ENCODE results near the gene NIF3L1.

GRCh38 chr2:200851398-200852248, 37.5 kb upstream of the NIF3L1 start:
- TF ChIP-seq, protein P1, sequence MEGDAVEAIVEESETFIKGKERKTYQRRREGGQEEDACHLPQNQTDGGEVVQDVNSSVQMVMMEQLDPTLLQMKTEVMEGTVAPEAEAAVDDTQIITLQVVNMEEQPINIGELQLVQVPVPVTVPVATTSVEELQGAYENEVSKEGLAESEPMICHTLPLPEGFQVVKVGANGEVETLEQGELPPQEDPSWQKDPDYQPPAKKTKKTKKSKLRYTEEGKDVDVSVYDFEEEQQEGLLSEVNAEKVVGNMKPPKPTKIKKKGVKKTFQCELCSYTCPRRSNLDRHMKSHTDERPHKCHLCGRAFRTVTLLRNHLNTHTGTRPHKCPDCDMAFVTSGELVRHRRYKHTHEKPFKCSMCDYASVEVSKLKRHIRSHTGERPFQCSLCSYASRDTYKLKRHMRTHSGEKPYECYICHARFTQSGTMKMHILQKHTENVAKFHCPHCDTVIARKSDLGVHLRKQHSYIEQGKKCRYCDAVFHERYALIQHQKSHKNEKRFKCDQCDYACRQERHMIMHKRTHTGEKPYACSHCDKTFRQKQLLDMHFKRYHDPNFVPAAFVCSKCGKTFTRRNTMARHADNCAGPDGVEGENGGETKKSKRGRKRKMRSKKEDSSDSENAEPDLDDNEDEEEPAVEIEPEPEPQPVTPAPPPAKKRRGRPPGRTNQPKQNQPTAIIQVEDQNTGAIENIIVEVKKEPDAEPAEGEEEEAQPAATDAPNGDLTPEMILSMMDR (CRISPR knock-in tag; IDR thresholded peaks at IDR 0.05), result no peak
- TF ChIP-seq NFYB (CRISPR knock-in tag; IDR thresholded peaks at IDR 0.05) (no peak), EP300 (IDR thresholded peaks at IDR 0.05; ENCODE audit: low read depth in 2 of 2, low read length in 2 of 2) (no peak), EP300 (CRISPR knock-in tag; IDR thresholded peaks at IDR 0.05; ENCODE audit: borderline replicate concordance) (no peak), ZNF292 (CRISPR knock-in tag; IDR thresholded peaks at IDR 0.05; ENCODE audit: borderline replicate concordance, low read depth) (no peak), MIER3 (CRISPR knock-in tag; IDR thresholded peaks at IDR 0.05; ENCODE audit: borderline replicate concordance) (no peak), ZNF749 (CRISPR knock-in tag; IDR thresholded peaks at IDR 0.05; ENCODE audit: borderline replicate concordance) (no peak), HDAC1 (CRISPR knock-in tag; IDR thresholded peaks at IDR 0.05) (no peak)
